Activated CD4-positive, alpha-beta T cell treated with anti-CD3 and anti-CD28 coated beads for 24 hours (primary cell): ENCODE results near the gene RBM17.
"Not testable (repeated sequence)": the region's sequence is repeated elsewhere in the genome, so short reads cannot be mapped to it uniquely, and the experiment has no call there.

ENCODE experiments used
- DNase-seq, 2 donors: peaks; one replicate each; pipeline ENCODE4 v3.0.0-alpha.2; 2020; ENCODE audit warnings: low read depth in 2 of 2

Gene RBM17

GRCh38 chr10:6161921-6162320, 73.1 kb downstream of the RBM17 start:
- DNase-seq: no peak

GRCh38 chr10:6162589-6163356, 73.9 kb downstream of the RBM17 start:
- DNase-seq: no peak

GRCh38 chr10:6163364-6164270, 74.8 kb downstream of the RBM17 start:
- DNase-seq: peak; percentile 85 to 89

GRCh38 chr10:6164271-6165095, 75.6 kb downstream of the RBM17 start:
- DNase-seq: no peak

GRCh38 chr10:6165221-6165725, 76.4 kb downstream of the RBM17 start:
- DNase-seq: no peak

GRCh38 chr10:6165933-6166332, 77.1 kb downstream of the RBM17 start:
- DNase-seq: not testable (repeated sequence)
